HEK293 (cell line): ENCODE data around the gene ZFR.
"Not testable (repeated sequence)": the region's sequence is repeated elsewhere in the genome, so short reads cannot be mapped to it uniquely, and the experiment has no call there.

ENCODE experiments used
- CTCF ChIA-PET: fragments of 350-600 bp; formaldehyde crosslinking; extraction: SDS; loops from one replicate; lab custom pipeline; 2021; ENCODE audit warnings: antibody characterized with exemption; lab: Yijun Ruan, JAX
- POLR2A ChIA-PET: fragments of 300-600 bp; formaldehyde crosslinking; extraction: SDS; loops from one replicate; lab custom pipeline; 2020; ENCODE audit warnings: antibody characterized with exemption, inconsistent platforms; lab: Yijun Ruan, JAX
- H3K27ac ChIP-seq: fragments of 200-500 bp; sonication (Bioruptor generic); 2 replicates; pipeline ENCODE4 v1.5.1; 2014; ENCODE audit warnings: low read depth, low read length, control low read depth, inconsistent platforms; ENCODE audit errors: extremely low read depth
- H3K36me3 ChIP-seq, 2 experiments: fragments of 200-500 bp in 1 of 2; sonication (Bioruptor generic) in 1 of 2; 1 replicate in 1 of 2; 2 replicates in 1 of 2; pipeline ENCODE4 v1.5.1; 2014 to 2017; ENCODE audit warnings: inconsistent platforms in 2 of 2, low read length in 2 of 2; ENCODE audit not compliant: control insufficient read depth in 2 of 2, insufficient read depth in 1 of 2
- H3K4me1 ChIP-seq: fragments of 200-500 bp; sonication (Bioruptor generic); 2 replicates; pipeline ENCODE4 v1.5.1; 2014; ENCODE audit warnings: mild to moderate bottlenecking, low read length, inconsistent platforms; ENCODE audit not compliant: control insufficient read depth, insufficient read depth
- H3K4me3 ChIP-seq: 2 replicates; pipeline ENCODE4 v1.5.1; 2011; ENCODE audit warnings: low read depth, mild to moderate bottlenecking, control low read depth, low read length, moderate library complexity
- H3K9me3 ChIP-seq: fragments of 200-500 bp; sonication (Bioruptor generic); 2 replicates; pipeline ENCODE4 v1.5.1; 2014; ENCODE audit warnings: low read depth, low read length, inconsistent platforms; ENCODE audit not compliant: control insufficient read depth, insufficient read depth
- MZF1 ChIP-seq: fragments of 450-650 bp; formaldehyde crosslinking; IDR thresholded peaks from 2 replicates; pipeline ENCODE4 v1.5.1; 2017; ENCODE audit warnings: missing biosample characterization, missing genetic modification characterization, borderline replicate concordance
- SETDB1 ChIP-seq: IDR thresholded peaks from one replicate; pipeline ENCODE4 v1.6.1; 2017; ENCODE audit warnings: mild to moderate bottlenecking, low read length, moderate library complexity, mixed read lengths; ENCODE audit not compliant: insufficient read length
- SP2 ChIP-seq: fragments of 450-650 bp; formaldehyde crosslinking; IDR thresholded peaks from 2 replicates; pipeline ENCODE4 v1.5.1; 2016; ENCODE audit warnings: missing biosample characterization, missing genetic modification characterization
- ZBTB17 ChIP-seq: fragments of 450-650 bp; formaldehyde crosslinking; IDR thresholded peaks from 2 replicates; pipeline ENCODE4 v1.5.1; 2016; ENCODE audit warnings: missing biosample characterization, missing genetic modification characterization
- ZNF221 ChIP-seq: fragments of 450-650 bp; formaldehyde crosslinking; IDR thresholded peaks from 2 replicates; pipeline ENCODE4 v1.5.1; 2017; ENCODE audit warnings: missing biosample characterization, missing genetic modification characterization, borderline replicate concordance
- ZNF23 ChIP-seq: fragments of 450-650 bp; formaldehyde crosslinking; IDR thresholded peaks from 2 replicates; pipeline ENCODE4 v1.5.1; 2016; ENCODE audit warnings: missing biosample characterization, missing genetic modification characterization, borderline replicate concordance
- ZNF239 ChIP-seq: fragments of 450-650 bp; formaldehyde crosslinking; IDR thresholded peaks from 2 replicates; pipeline ENCODE4 v1.5.1; 2016; ENCODE audit warnings: missing biosample characterization, missing genetic modification characterization
- ZNF354C ChIP-seq: fragments of 450-650 bp; formaldehyde crosslinking; IDR thresholded peaks from 2 replicates; pipeline ENCODE4 v1.5.1; 2016; ENCODE audit warnings: missing biosample characterization, missing genetic modification characterization, low read depth, borderline replicate concordance
- ZNF501 ChIP-seq: fragments of 450-650 bp; formaldehyde crosslinking; IDR thresholded peaks from 2 replicates; pipeline ENCODE4 v1.5.1; 2016; ENCODE audit warnings: missing biosample characterization, missing genetic modification characterization
- ZNF707 ChIP-seq: fragments of 450-650 bp; formaldehyde crosslinking; IDR thresholded peaks from 2 replicates; pipeline ENCODE4 v1.5.1; 2016; ENCODE audit warnings: missing biosample characterization, missing genetic modification characterization
- ZNF830 ChIP-seq: fragments of 450-650 bp; IDR thresholded peaks from 2 replicates; pipeline ENCODE4 v1.5.0; 2018; ENCODE audit warnings: missing biosample characterization, missing genetic modification characterization, low read depth, mild to moderate bottlenecking, moderate library complexity
- TF ChIP-seq, protein P1 (sequence below): fragments of 450-650 bp; formaldehyde crosslinking; conservative IDR thresholded peaks from 2 replicates; pipeline ENCODE4 v1.5.1; 2016; ENCODE audit warnings: low read depth, missing biosample characterization, missing genetic modification characterization
- TF ChIP-seq, protein P2 (sequence below): fragments of 450-650 bp; formaldehyde crosslinking; IDR thresholded peaks from 2 replicates; pipeline ENCODE4 v1.5.1; 2016; ENCODE audit warnings: missing biosample characterization, missing genetic modification characterization, low read depth
- TF ChIP-seq, protein P3 (sequence below): fragments of 450-650 bp; formaldehyde crosslinking; IDR thresholded peaks from 2 replicates; pipeline ENCODE4 v1.5.0; 2017; ENCODE audit warnings: missing biosample characterization, missing genetic modification characterization, borderline replicate concordance

Gene ZFR

DNA sequence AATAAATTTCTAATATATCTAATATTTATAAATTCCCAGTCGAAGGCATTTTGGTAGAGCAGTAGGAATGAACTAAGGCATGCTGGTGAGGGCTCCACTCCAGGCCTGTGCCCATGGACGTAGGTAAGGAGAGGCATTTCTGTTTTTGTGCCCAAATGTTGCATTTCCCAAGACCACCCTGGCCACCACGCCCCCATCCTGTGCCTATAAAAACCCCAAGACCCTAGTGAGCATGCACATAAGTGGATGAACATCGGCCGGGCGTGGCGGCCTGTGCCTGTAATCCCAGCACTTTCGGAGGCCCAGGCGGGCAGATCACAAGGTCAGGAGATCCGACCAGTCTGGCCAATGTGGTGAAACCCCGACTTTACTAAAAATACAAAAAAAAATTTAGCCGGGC lies 121.7 kb downstream of the ZFR start:
- Histone ChIP-seq H3K27ac (no peak overlapping the region), H3K4me3 (no peak overlapping the region), H3K9me3 (no peaks in the 10 kb centered on the region), H3K4me1 (no peaks in the 10 kb centered on the region), H3K36me3 (no peaks in the 10 kb centered on the region)
- ChIA-PET CTCF (no interaction called here), POLR2A (no interaction called here)
- TF ChIP-seq ZNF23 (tag by site-specific recombination), result no peak
- TF ChIP-seq ZNF707 (tag by site-specific recombination), result no peak
- TF ChIP-seq MZF1 (tag by site-specific recombination), result no peak
- TF ChIP-seq ZNF221, result no peak
- no peak for TF ChIP-seq ZNF239 (tag by site-specific recombination)
- TF ChIP-seq, protein P1, sequence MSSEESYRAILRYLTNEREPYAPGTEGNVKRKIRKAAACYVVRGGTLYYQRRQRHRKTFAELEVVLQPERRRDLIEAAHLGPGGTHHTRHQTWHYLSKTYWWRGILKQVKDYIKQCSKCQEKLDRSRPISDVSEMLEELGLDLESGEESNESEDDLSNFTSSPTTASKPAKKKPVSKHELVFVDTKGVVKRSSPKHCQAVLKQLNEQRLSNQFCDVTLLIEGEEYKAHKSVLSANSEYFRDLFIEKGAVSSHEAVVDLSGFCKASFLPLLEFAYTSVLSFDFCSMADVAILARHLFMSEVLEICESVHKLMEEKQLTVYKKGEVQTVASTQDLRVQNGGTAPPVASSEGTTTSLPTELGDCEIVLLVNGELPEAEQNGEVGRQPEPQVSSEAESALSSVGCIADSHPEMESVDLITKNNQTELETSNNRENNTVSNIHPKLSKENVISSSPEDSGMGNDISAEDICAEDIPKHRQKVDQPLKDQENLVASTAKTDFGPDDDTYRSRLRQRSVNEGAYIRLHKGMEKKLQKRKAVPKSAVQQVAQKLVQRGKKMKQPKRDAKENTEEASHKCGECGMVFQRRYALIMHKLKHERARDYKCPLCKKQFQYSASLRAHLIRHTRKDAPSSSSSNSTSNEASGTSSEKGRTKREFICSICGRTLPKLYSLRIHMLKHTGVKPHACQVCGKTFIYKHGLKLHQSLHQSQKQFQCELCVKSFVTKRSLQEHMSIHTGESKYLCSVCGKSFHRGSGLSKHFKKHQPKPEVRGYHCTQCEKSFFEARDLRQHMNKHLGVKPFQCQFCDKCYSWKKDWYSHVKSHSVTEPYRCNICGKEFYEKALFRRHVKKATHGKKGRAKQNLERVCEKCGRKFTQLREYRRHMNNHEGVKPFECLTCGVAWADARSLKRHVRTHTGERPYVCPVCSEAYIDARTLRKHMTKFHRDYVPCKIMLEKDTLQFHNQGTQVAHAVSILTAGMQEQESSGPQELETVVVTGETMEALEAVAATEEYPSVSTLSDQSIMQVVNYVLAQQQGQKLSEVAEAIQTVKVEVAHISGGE, result no peak
- no peak for TF ChIP-seq ZBTB17 (tag by site-specific recombination)

DNA sequence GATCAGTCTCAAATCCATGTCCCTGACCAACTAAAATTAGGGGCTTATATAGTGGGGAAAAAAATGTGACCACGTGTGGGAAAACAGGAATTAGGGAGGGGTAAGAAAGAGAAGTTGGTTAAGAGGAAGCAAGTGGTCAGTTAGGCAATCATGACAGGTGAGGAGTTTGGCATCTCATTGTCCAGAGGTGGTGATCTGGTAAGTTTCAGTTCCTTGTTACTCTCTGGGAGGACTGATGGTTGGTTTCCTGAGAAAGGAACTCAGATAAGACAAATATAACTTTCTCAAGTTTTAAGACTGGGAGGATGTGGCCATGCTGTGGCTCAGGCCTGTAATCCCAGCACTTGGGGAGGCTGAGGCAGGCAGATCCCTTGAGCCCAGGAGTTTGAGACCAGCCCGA lies 122.8 kb downstream of the ZFR start:
- POLR2A ChIA-PET, H3K9me3 ChIP-seq, H3K4me1 ChIP-seq, H3K4me3 ChIP-seq, H3K36me3 ChIP-seq, H3K27ac ChIP-seq: not testable (repeated sequence)
- peak; percentile 55 for TF ChIP-seq SETDB1
- CTCF ChIA-PET, result interaction anchor here (2.8 kb wide), 1 partner anchor 8 kb away, joined by 15 read pairs; no protein-coding TSS in a partner anchor

DNA sequence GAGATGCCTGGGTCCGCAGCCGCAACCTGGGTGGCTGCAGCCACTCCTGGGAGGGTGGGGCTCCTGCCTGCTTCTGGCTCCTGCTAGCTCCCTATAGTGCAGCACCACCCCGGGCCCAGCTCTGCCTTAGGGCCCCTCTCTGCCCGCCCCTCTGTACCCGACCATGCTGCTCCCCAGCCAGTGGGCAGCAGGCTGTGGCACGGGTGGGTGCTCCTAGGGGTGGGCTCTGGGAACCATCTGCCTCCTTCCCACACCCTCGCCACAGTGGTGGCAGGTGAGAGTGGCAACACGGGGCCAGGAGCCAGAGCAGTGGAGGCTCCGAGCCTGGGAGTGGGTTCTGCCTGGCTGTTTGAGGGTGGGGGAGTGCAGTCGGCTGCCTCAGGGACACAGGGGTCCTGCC lies 124.0 kb downstream of the ZFR start:
- CTCF ChIA-PET, result interaction anchor here (2.8 kb wide), 1 partner anchor 9 kb away, joined by 15 read pairs; no protein-coding TSS in a partner anchor
- POLR2A ChIA-PET, result no interaction called here
- Histone ChIP-seq H3K9me3 (no peaks in the 10 kb centered on the region), H3K4me1 (no peaks in the 10 kb centered on the region), H3K4me3 (no peak overlapping the region), H3K36me3 (no peaks in the 10 kb centered on the region), H3K27ac (no peak overlapping the region)
- TF ChIP-seq, protein P2, sequence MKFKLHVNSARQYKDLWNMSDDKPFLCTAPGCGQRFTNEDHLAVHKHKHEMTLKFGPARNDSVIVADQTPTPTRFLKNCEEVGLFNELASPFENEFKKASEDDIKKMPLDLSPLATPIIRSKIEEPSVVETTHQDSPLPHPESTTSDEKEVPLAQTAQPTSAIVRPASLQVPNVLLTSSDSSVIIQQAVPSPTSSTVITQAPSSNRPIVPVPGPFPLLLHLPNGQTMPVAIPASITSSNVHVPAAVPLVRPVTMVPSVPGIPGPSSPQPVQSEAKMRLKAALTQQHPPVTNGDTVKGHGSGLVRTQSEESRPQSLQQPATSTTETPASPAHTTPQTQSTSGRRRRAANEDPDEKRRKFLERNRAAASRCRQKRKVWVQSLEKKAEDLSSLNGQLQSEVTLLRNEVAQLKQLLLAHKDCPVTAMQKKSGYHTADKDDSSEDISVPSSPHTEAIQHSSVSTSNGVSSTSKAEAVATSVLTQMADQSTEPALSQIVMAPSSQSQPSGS (tag by site-specific recombination), result no peak
- no peak for TF ChIP-seq ZNF354C (tag by site-specific recombination)
- TF ChIP-seq SP2 (tag by site-specific recombination), result no peak
- TF ChIP-seq, protein P3, sequence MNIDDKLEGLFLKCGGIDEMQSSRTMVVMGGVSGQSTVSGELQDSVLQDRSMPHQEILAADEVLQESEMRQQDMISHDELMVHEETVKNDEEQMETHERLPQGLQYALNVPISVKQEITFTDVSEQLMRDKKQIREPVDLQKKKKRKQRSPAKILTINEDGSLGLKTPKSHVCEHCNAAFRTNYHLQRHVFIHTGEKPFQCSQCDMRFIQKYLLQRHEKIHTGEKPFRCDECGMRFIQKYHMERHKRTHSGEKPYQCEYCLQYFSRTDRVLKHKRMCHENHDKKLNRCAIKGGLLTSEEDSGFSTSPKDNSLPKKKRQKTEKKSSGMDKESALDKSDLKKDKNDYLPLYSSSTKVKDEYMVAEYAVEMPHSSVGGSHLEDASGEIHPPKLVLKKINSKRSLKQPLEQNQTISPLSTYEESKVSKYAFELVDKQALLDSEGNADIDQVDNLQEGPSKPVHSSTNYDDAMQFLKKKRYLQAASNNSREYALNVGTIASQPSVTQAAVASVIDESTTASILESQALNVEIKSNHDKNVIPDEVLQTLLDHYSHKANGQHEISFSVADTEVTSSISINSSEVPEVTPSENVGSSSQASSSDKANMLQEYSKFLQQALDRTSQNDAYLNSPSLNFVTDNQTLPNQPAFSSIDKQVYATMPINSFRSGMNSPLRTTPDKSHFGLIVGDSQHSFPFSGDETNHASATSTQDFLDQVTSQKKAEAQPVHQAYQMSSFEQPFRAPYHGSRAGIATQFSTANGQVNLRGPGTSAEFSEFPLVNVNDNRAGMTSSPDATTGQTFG (tag by site-specific recombination), result no peak
- no peak for TF ChIP-seq SETDB1
- TF ChIP-seq ZNF501, result no peak
- TF ChIP-seq ZNF830 (tag by site-specific recombination), result no peak
